ENCODE results near the gene ZNF775.

Gene ZNF775

DNA sequence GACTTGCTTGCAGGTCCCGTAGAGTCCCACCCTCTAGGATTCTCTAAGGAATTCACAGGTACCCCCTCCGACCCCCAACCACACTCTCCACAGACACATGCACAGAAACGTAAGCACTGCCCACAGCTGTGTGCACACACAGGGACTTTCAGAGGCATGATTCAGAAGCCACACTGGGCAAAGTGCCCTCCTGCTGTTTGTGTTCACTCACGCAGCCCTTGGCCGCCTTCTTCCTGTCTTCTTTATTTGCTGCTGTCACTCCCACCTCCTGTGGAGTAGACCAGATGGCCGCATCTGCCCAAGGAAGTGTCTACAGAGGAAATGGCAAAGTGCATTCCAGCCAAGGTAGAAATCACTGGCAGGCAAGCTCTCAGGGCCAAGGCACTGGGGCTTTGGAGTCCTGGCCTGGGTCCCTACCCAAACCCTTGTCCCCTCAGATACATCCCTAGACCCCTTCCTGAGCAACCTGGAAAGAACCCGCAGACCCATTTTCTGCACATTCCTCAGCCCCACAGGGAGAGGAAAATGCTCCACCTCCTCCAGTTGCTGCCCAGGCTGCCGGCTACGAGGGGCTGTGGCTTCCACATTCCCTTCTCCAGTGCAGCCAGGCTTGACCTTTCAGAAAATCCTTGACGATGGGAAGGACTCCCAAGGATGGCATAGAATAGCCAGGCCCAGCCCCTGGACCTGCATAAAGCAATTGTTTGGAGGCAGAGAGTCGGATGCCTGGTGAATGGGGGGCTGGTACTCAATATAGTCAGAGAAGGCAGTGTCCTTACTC lies 49.7 kb downstream of the ZNF775 start:
- intact Hi-C loops (cut with DNase I): no loop called here
- DNase-seq: peak in 7 of 10 donors; percentile 61 to 94 (median 80)

DNA sequence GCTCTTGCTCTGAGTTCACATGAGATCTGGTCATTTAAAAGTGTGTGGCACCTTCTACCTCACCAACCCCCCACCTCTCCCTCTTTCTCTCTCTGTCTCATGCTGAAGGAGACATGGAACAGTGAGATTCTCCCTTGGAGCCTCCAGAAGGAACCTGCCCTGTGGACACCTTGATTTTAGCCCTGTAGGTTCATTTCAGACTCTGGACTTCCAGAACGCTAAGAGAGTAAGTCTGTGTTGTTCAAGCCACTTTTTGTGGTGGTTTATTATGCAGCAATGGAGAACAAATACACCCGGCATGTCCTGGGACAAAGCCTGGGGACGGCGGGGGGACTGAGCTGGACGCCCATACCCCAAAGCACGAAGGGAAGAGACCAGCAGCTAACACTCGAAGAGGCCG lies 50.6 kb downstream of the ZNF775 start:
- no peak for DNase-seq
- intact Hi-C loops (cut with DNase I): no loop called here

GRCh38 chr7:150430465-150431085 lies 51.4 kb downstream of the ZNF775 start:
- intact Hi-C loops (cut with DNase I): no loop called here
- peak in 1 of 10 donors; percentile 42 for DNase-seq

DNA sequence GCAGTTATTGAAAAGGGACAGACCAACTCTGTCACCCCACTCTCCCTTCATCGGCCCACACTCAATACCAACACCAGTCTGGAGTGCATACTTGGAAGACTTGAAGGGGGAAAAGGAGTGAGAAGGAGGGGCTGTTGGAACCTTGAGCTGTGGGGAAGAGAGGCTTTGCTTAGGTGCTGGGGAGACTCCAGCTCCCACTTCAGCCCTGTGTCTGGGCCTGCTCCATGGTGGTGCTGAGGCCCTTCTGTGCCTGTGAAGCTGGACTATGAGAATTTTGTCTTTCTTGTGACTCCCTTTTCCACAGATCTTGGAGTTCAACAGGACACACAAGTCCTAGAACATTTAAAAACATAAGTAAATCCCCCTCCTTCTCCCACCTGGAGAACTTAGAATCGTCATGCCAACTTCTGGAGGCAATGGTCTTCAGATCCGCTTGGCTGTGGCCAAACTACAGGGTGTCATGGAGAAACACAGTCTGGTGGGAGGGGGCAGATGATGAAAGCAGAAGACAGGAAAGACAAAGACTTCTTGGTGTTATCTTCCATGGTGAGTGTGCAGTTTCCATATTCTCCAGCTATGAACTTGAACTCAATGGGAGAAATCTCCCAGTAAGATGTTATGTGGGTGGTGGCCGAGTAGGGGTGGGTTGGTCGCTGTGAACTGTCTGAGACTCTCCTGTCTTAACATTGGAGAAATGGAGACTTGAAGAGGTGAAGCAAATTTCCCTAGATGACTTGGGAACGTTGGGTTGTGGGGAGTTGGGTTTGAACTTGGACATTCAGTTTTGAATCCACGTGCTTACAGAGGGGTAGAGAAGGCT lies 52.9 kb downstream of the ZNF775 start:
- no peak for DNase-seq
- intact Hi-C loops (cut with DNase I): no loop called here

GRCh38 chr7:150432915-150433892 lies 54.1 kb downstream of the ZNF775 start:
- intact Hi-C loops (cut with DNase I): no loop called here
- DNase-seq: no peak

GRCh38 chr7:150434240-150434639 lies 55.1 kb downstream of the ZNF775 start:
- DNase-seq: no peak
- intact Hi-C loops (cut with DNase I): no loop called here

DNA sequence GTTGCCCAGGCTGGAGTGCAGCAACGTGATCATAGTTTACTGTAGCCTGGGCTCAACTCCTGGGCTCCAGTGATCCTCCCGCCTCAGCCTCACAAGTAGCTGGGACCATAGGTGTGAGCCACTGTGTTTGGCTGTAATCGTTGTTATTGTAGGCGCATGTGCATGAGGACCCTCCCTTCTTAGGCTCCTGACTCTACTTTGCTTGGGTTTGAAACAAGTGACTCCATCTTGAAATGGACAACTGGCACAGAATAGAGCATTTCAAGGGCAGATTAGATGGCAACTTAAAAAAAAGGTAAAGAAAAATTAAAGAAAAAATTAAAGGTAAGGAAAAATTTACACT lies 55.9 kb downstream of the ZNF775 start:
- DNase-seq: no peak
- intact Hi-C loops (cut with DNase I): no loop called here

DNA sequence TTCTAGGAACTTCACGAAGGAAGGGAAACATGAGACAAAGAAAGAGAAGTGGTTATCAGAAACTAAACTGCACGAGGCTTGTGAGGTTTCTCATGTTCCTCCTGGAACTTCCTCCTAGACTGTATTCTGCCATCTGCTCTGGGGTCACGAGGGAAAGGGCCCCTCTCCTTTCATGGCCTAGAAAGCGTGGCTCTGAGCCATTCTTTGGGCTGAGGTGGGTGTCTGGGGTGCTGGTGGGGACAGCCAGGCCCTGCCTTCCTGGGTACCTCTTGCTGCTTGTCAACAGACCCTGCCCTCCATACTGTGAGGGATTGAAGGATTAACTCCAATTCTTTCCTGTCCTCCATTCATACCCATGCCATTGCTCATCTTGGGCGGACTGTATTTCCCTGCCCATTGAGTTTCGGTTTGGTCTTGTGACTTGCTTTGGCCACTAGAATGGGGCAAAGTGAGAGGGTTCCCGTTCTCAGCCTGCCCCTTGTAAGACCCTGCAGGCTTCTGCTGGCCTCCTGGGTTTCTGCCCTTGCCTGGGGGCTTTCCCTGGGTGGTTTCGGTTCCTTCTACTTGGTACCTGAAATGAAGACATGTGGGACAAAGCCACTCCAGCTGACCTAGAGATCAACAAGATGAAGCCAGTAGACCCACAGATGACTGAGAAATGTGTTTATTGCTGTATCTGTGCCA lies 56.4 kb downstream of the ZNF775 start:
- intact Hi-C loops (cut with DNase I): no loop called here
- no peak for DNase-seq

DNA sequence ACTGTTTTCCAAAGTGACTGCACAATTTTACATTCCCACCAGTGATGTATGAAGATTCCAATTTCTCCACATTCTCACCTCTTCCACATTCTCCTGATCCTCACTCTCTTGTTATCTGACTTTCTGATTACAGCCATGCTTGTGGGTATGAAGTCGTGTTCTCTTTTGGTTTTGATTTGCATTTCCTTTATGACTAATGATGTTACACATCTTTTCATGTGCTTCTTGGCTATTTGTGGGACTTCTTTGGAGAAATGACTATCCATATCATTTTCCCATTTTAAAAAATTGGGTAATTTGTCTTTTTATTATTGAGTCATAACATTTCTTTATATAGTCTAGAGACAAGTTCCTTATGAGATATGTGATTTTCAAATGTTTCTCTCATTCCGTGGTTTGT lies 60.8 kb downstream of the ZNF775 start:
- intact Hi-C loops (cut with DNase I): no loop called here
- no peak for DNase-seq

- intact Hi-C loops (cut with DNase I): no loop called here
- no peak for DNase-seq
These were observed 62.4 kb downstream of the ZNF775 start for GRCh38 chr7:150441524-150441923.

GRCh38 chr7:150442811-150443210 lies 63.7 kb downstream of the ZNF775 start:
- intact Hi-C loops (cut with DNase I): no loop called here

DNA sequence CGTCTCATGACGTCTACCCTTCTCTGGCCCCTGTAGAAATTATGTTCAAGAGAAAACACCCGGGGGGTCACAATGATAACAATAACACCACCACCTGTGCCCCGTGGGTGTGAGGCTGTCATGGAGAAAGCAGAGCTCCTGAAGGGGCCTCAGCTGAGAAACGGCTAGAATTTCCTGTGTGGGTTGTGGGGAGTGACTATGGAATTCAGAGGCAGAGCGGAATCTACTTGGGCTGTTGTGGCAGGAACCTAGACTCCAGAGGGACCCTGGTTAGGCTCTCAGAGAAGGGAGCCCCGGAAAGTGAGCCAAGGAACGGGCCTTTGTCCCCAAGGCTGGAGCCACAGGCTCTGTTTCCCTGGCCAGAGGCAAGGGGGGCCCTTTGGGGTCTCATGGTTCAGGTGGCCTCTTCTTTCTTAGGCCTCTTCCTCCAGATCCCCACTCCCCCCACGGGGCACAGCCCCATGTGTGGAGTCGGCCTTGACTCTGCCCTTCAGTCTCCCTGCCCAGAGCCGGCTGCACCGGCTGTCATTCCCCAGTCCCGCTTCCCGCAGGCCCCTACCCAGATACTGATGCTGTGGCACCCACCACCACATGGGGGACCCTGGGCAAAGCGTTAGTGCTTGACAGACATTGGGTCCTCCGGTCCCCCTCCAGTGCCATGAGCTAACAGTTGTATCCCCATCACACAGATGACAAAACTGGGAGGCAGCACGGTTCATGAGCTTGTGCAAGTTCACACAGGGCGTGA lies 64.8 kb downstream of the ZNF775 start:
- DNase-seq: peak in 1 of 10 donors; percentile 50
- intact Hi-C loops (cut with DNase I): no loop called here

More at GRCh38 chr7:150442811-150443210, 63.7 kb downstream of the ZNF775 start:
- peak in 1 of 10 donors; percentile 70 for DNase-seq

- intact Hi-C loops (cut with DNase I): no loop called here
- peak in 1 of 10 donors; percentile 63 for DNase-seq
These were observed 65.7 kb downstream of the ZNF775 start for GRCh38 chr7:150444674-150445365.

DNA sequence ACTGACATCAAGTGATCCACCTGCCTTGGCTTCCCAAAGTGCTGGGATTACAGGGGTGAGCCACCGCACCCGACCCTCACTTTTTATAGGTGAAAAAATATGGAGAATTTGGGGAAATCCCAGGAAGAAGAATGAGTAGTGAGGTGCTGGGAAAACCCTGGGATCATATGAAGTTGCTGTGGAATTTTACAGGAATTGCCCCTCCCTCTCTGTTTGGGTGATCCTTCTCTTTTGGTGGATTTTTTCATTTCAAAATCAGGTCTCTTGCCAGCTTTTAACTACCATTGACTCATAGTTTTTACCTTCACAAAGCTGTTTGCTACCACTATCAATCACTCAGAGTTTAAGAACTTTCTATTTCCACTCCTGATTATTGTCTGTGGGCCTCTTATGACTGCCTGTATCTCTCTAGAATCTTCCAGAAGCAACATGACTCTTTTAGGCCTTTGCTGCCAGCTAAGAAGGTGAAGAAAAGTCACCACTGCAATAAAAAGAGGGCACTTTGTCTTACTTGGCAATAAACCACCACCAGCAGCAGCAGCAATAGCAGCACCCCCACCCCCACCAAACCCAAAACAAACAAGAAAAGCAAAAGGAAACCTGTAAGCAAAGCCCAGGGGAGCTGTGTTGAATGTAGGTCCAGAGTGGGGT lies 67.3 kb downstream of the ZNF775 start:
- intact Hi-C loops (cut with DNase I): no loop called here
- DNase-seq: no peak

All from posterior cingulate gyrus (tissue), 11 donors.